CD4-positive, alpha-beta T cell treated with Interleukin-15 for 1 hour (primary cell): Measurements from ENCODE around the gene LSM8.
"Not testable (repeated sequence)": the region's sequence is repeated elsewhere in the genome, so short reads cannot be mapped to it uniquely, and the experiment has no call there.

Source experiments
- DNase-seq: peaks from one replicate; pipeline ENCODE4 v3.0.0-alpha.2; 2020

Gene LSM8

DNA sequence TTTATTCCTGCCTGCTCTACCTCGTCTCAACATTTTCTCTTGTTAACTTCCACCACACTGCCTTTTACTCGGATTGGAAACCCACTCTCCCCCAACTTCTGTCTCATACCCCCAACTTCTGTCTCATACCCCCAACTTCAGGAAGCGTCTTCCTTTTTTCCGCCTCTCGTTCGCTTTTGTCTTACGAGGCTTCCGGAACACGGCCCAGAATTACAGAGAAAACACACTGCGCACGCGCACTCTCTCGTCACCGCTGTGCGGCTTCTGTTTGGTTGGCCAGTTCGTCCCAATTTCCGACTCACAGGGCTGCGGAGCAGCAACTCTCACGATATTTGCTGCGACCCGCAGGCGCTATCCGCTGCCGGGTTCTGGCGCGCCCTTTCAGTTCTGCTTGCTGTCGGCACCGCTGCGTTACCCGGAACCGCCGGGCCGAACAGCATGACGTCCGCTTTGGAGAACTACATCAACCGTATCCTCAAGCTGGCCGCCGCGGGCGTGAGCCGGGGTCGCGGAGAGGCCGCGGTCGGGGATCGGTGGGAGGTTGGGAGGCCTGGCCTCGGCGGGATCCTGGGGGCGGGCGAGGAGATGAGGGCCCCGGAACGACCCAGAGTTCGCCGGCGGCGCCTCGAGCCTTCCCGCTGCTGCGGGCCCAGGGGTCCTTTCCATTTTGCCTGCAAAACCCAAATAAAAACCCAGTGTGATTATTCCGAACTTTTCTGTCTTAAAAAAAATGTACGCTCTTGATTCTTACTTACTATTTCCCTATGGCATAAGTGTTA lies at the start of gene LSM8:
Gene LSM8 (plus strand): TSS at position 379 of the 779 bp plus-strand sequence. CDS start 60 bp downstream, at position 439.
- peak; percentile 98 for DNase-seq

DNA sequence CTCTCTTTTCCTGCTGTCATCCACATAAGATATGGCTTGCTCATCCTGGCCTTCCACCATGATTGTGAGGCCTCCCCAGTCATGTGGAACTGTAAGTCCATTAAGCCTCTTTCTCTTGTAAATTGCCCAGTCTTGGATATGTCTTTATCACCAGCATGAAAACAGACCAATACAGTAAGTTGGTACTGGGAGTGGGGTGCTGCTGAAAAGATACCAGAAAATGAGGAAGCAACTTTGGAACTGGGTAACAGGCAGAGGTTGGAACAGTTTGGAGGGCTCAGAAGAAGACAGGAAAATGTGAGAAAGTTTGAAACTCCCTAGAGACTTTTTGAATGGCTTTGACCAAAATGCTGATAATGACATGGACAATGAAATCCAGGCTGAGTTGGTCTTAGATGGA lies 49.5 kb upstream of the LSM8 start:
- not testable (repeated sequence) for DNase-seq

DNA sequence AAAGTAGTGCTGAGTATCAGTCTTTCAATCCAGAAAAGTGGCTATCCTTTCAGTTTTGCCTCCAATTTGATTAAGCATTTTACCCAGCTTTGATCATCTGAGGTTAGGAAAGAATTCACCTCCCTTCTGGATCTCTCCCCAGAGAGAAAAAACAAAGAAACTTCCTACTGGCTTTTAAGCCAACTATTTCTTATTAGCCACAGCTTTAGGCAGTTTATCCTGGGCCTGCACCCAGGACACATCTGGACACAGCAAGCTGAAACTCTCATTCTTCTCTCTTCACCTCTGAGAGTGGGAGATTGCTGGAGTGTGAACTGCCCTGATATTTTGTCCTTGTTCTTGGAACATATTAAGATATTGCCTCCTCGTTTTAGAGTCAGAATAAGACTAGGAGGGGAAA lies 43.5 kb upstream of the LSM8 start:
- no peak for DNase-seq

DNA sequence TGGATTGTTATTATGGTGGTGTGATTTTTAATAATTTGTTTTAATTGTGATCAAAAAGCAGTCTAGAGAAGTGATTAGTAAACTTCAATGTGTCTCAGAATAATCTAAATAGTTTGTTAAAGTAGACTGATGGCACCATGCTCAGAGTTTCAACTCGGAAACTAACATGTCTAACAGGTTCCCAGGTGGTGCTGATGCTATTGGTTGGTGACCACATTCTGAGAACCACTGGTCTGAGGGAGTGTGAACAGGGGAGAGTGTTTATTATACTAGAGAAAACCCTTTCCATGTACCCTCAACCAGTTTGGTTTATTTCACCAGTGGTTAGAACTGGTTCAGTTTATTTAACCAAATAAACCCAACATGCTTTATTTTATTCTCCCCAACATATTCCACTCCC lies 42.0 kb upstream of the LSM8 start:
- no peak for DNase-seq

DNA sequence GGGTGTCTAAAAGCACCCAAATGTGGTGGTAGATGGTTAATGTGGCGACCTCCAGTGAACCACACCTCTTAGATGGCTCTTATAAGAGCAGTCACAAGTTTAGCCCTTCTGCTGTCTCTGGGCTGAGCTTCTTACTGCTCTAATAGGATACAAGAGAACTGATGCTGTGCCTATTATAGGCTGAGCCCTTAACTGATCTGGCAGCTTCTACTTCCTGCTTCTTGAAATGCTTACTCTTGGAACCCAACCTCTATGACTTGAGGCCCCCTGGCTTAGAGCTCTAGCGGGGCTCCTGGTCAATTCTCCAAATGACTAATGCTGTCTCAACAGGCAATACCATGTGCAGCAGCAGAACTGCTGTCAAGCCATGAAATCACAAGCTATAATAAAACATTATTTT lies 35.0 kb upstream of the LSM8 start:
- DNase-seq = no peak

DNA sequence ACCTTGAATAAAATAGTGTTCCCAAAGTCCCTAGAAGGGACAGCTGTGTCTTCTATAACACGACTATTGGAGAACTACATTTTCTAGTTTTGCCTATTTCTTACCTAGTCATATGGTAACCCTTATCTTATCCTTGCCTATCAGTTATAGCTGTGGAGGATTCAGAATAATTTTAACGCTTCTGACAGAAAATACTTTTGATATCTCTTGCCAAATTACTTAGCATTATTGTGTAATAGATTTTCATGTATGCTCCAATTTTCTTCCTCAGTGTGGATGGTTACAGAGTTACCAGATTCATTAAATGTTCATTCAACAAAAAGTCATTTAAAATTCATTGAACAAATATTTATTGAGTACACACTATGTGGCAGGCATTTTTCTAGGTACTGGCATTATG lies 34.6 kb upstream of the LSM8 start:
- no peak for DNase-seq

DNA sequence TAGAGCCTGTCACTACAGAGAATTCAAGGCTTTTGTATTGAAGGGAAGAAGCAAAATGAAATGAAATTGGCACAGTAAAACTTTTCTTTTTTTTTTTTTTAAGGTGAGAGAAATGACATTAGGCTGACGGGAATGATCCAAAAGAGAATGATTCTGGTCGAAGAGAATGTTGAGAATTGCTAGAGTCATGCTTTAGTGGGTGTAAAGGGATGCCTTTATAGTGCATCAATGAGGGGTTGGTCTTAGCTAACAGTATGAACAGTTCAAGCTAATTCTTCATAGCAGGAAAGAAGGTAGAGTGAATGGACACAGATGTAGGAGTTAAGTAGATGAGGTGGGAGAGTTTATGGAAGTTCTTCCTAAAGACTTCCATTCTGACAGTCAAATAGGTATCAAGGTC lies 32.3 kb upstream of the LSM8 start:
- no peak for DNase-seq

DNA sequence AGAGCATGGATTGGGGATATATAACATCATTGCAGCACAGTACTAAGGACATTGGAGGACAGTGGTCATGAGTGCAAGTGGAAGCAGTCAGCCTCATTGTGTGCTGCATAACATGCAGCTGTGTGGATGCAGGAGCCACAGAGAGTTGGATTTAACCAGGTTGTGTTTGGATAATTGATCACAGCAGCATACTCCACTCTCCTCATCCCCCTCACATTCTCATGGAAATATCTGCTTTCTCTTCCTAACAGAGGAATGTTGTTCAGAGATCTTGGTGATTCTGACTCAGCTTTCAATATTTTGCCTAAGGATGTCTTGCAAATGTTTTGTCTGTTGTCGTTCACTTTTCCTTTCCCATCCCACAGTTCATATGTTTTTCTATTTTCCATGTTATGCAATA lies 31.8 kb upstream of the LSM8 start:
- no peak for DNase-seq

DNA sequence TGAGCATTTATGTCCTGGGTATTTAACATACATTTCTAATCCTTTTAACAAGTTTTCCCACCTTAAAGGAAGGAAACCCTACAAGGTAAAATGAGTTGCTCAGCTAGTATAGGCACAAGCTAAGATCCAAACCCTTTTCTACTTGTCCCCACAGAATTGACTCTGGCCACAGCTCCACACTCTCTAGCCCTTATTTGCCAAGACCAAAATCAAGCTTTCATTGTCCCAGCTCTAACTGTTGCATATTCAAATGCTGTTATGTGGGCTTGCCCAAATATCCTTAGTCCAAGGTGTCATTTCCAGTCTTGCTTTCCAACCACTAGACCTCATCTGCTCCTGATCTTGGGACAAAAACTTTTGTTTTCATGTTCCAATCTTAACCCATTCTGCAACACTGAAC lies 31.3 kb upstream of the LSM8 start:
- no peak for DNase-seq

DNA sequence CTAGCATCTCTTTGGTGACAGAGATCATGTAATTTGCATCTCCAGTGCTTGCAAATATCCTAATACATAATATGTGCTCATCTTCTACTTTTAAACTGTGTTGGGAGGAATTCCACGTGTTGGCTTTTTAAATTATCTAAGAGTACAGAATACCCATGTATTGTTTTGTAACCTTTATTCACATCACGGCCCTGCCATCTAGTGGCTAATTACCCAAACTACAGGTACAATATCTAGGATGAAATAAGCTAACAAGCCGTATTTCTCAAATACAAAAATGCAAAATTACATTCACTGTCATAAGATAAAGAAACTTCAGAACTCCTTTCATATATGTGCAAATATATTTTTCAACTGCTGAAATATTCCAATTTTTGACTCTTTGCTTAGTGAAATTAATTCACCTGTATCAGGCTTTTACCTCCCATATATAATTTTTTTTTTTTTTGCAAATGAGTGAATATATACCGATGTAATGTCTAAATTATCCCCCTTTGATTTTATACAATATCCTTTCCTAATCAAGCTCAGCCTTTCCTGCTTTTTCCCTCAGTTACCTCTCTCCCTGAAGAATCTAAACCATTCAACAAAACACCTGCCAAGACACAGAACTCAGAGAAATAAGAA lies 30.3 kb upstream of the LSM8 start:
- DNase-seq = no peak

DNA sequence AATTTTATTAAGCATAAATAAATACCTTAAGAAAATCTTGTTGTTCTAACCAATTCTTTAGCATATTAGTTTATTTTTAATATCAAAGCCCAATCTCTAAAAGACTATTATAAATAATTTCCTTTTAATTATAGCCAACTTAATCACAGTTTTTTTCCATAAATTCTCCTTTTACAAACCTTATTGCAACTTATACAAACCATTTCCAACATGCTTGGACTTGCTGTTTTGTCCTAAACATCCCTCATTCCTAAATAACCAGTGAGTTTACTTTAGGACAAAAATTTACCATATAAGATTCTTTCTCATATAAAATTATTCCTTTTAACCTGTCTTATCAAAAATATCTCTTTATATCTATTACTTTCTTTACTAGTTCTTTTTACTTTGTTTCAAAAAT lies 25.2 kb upstream of the LSM8 start:
- no peak for DNase-seq

DNA sequence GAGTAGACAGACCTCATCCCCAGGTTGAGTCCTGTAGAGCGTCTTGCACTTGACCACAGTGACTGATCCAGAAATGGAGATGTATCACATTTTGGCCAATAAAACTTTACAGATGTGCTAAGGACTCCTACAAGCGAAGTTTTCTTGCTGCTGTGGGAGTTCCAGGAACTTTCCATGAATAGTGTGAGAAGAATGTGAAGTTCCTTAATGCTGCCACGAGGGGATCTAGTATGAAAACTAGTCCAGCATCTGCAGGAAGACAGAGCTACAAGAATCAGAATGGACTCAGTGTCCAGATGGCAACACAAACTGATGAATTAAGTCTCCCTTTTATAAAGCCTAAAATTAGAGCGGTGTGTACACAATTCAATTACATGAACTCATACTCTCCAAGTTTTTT lies 14.8 kb upstream of the LSM8 start:
- DNase-seq = no peak

DNA sequence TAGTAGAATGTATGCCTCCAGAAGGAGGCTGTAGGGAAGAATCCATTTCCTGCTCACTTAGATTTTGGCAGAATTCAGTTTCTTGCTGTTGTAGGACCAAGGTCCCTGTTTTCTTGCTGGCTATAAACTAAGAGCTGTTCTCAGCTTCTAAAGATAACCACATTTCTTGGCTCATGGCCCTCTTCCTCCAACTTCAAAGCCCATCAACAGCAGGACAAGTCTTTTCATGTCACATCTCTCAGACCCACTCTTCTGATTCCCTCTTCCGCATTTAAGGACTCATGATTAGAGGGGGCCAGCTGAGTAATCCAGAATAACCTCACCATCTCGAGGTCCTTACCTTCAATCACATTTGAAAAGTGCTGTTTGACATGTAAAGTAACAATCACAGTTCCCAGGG lies 8.2 kb upstream of the LSM8 start:
- DNase-seq = no peak

DNA sequence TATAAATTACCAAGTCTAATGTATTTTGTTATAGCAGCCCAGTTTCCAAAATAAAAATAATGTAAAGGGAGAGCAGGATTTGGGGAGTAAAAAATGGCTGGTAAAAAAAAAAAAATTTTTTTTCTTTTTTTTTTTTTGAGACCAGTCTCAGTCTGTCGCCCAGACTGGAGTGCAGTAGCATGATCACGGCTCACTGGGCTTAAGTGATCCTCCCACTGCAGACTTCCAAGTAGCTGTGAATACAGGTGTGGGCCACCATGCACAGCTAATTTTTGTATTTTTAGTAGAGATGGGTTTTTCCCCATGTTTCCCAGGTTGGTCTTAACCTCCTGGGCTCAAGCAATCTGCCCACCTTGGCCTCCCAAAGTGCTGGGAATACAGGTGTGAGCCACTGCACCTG lies 4.8 kb upstream of the LSM8 start:
- no peak for DNase-seq

DNA sequence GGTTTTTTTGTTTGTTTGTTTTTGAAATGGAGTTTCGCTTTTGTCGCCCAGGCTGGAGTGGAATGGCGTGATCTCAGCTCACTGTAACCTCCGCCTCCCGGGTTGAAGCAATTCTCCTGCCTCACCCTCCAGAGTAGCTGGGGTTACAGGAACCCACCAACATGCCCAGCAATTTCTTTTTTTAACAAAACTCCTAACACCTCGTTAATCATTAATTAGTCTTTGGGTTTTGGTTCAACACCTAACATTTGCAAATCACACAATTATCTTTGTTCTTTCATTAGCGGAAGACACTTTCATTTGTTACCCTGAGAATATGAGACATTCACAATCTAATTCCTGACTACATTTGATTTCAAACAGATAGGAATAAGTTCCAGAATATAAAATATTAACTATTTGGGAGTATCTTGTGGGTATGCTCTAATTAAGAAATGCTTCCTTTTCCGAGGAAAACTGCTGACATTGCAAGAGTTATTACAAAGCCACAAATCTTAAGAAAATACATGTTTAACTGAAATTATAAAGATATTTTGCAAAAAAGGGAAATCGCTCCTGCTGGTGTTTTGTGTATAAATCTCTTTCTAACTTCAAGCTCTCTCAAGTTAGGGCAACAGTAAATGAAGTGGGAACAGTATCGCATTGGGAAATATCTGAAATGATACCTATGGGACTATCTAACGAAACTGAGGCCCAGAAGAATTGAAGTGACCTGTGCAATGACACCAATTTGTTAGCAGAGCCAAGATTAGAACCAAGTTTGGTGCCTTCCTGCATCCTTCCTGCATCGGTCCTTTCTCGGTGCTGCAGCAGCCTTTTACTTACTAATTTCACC lies 1.2 kb upstream of the LSM8 start:
- DNase-seq = no peak

DNA sequence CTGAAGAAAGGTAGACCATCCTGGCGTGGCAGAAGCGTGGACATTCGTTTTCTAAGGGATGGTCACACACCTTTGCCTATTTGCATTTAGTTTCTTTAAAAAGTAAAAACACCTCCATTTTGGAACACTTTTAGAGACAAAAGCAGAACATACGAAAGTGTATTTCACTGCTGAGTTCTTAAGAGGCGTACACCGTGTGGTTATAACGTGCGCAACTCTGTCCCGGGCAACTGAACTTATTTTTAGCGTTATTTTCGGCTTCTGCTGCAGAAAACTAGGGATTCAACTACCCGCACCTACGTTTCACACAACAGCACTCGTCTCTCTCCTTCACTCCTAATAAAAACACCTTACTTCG lies 557 bp upstream of the LSM8 start:
- DNase-seq = no peak

DNA sequence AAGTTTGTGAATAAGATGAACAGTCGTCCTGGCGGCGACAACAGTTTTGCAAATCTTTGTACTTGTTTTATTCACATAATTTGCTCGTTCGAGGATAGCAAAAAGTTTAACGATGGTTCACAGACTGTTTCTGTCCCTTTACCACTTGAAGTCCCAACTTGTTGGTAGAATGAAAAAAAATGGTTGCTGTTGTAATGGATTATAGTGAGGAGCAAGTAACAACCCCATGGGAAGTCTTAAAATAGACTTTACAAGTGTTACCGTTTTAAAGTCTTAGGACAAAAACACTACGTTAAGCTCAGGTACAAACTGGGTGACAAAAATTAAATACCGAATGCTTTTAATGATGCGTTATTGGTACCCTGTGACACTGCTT lies 589 bp downstream of the LSM8 start:
- no peak for DNase-seq

DNA sequence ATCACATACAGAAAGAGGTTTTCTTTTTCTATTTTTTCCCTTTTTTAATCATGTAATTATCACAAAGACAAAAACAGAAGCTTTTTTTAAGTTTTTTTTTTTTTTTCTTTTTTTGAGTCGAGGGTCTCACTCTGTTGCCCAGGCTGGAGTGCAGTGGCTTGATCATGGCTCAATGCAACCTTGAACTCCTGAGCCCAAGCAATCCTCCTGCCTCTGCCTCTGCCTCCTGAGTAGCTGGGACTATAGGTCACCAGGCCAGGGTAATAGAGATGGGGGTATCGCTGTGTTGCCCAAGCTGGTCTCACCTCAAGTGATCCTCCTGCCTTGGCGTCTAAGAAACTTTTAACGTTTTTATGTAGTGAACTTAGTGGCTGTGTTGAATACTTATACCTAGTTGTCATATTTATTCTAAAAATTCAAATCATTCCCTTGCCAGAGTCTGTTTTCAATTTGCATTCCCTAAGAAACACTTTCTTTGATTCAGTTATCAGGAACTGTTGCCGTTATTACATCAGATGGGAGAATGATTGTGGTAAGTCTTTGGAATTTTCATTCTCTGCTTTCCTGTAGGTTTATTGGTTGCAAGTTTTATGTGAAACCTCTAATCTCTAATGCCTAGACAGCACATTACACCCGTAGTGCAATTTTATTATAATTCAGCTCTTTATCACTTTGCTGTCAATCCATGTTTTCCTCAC lies 1.3 kb downstream of the LSM8 start:
- no peak for DNase-seq

DNA sequence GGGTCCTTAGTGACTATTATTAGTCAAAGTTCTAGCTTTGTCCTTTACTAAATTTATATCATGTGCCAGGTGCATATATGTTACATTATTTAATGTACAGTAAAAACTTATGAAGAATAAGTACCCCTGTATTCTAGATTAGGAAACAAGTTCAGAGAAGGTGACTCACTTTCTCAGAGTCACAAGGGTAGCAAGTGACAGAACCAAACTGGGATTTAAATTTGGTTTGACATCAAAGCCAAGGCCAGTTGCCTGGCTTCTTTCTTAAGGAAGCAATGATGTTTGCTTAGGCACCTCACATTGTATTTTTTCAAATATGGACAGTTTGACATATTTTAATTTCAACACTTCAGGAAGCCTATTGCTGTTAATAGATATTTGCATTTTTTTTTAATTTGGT lies 2.5 kb downstream of the LSM8 start:
- DNase-seq = no peak

DNA sequence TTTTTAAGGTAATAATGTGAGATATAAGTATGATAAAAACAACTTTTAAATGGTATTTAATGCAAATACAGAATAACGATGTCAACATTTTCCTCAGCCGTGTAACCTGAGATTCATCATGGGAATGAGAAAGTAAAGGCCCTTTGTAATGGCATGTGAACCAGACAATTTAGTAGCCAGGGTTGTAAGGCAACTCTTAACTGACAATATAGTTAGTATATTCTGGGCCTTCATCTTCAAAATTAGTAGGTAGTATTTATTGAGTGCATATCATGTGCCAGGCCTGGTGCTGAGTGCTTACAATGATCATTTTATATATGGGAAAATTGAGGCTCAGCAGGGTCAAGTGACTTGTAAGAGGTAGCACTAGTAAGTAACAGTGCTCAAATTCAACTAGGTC lies 10.6 kb downstream of the LSM8 start:
- DNase-seq = no peak

DNA sequence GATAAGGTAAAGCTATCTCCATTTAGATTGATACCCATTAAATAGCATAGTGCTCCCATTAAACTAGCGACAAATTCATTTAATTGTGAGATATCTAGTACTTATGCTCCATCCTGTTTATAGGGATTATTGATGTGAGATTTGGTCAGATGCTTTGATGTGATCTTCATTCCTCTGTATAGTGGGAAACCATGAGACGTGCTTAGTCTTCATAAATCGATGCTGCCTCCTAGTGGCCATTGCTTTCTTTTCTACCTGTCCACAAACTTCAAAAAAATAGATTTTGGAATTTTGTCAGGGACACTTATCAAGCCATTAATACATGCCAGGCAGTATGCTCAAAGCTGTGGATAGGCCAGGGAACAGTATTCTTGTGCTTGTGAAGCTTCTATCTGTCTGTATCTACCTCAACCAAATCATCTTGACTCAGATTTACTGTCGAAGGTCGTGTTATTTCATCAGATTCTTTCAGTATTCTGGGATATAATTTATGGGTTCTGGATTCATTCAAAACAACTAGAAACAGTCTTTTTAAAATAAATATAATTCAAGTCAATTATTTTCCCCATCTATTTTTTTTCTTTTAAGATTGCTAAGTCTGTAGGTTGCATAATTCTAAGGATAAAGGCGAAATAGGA lies 12.0 kb downstream of the LSM8 start:
- peak; percentile 19 for DNase-seq

DNA sequence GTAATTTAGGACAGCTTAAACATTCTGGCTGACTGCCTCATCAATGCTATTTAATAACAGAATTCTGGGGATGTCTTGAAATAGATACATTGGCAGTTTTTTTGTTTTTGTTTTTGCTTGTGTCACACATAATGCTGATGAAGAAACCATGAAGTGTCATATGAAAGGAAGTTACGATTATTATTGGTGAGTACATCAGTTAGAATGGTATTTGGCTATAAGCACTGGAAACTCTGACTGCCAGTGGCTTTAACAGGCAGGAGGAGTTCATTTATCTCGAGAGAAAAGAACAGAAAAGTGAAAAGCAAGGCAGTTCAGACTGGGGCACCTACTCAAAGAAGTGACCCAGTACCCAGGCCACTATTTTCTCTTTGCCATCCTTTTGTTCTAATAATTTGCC lies 18.1 kb downstream of the LSM8 start:
- DNase-seq = no peak
